Activated CD8-positive, alpha-beta T cell treated with anti-CD3 and anti-CD28 coated beads, Interleukin-2, amount 10 ng/mL, durations not matched to agents 7 days and 5 days (primary cell): ENCODE results near the gene MKNK1. TPM values are rescaled to one million over a fixed set of nuclear protein-coding genes. Genes with fewer than 3 reads are reported as not detected.

Source experiments
- ATAC-seq: fragments of 150-1000 bp; cut with Tn5 transposase; one replicate; pipeline ENCODE4 v1.10.0; 2021; ENCODE audit warnings: moderate library complexity
- CTCF ChIA-PET: fragments of 350-600 bp; sonication (Branson Sonifier 250); formaldehyde crosslinking; loops from one replicate; lab custom pipeline; 2021; ENCODE audit warnings: antibody characterized with exemption; lab: Charles Lee
- POLR2A ChIA-PET: fragments of 350-600 bp; sonication (Branson Sonifier 250); formaldehyde crosslinking; loops from one replicate; lab custom pipeline; 2021; ENCODE audit warnings: antibody characterized with exemption; lab: Charles Lee
- DNase-seq: peaks from one replicate; pipeline ENCODE4 v3.0.0-alpha.2; 2020
- H3K27ac Mint-ChIP-seq: one replicate; pipeline ENCODE4 v1.8.0; 2021; ENCODE audit warnings: mild to moderate bottlenecking, mixed read lengths
- H3K27me3 Mint-ChIP-seq: one replicate; pipeline ENCODE4 v1.8.0; 2021; ENCODE audit warnings: low read depth, mixed read lengths
- H3K36me3 Mint-ChIP-seq: one replicate; pipeline ENCODE4 v1.8.0; 2021; ENCODE audit warnings: low read depth, mixed read lengths
- H3K4me1 Mint-ChIP-seq: one replicate; pipeline ENCODE4 v1.8.0; 2021; ENCODE audit warnings: low read depth, mixed read lengths
- H3K4me3 Mint-ChIP-seq: one replicate; pipeline ENCODE4 v1.8.0; 2021; ENCODE audit warnings: mild to moderate bottlenecking, mixed read lengths
- H3K9me3 Mint-ChIP-seq: one replicate; pipeline ENCODE4 v1.8.0; 2022; ENCODE audit warnings: mixed read lengths; ENCODE audit not compliant: insufficient read depth
- total RNA-seq, 2 experiments: library from RNA; stranded (reverse); gene quantifications; one replicate each; pipeline ENCODE4 v1.2.3, GENCODE V29; 2021

The MKNK1 gene
- total RNA-seq, 2 experiments from 2014 or later = 68.9 to 72.3 TPM

GRCh38 chr1:46557403-46557802, 46.7 kb downstream of the MKNK1 start:
- POLR2A ChIA-PET = no interaction called here
- ATAC-seq (no peak), DNase-seq (no peak)
- Mint-ChIP-seq H3K4me1 (no peaks in the 10 kb centered on the region), H3K27me3 (no peaks in the 10 kb centered on the region), H3K36me3 (peaks cover 11% of the 10 kb centered on the region), H3K4me3 (no peak overlapping the region), H3K27ac (no peak overlapping the region), H3K9me3 (no peaks in the 10 kb centered on the region)
- CTCF ChIA-PET = no interaction called here

DNA sequence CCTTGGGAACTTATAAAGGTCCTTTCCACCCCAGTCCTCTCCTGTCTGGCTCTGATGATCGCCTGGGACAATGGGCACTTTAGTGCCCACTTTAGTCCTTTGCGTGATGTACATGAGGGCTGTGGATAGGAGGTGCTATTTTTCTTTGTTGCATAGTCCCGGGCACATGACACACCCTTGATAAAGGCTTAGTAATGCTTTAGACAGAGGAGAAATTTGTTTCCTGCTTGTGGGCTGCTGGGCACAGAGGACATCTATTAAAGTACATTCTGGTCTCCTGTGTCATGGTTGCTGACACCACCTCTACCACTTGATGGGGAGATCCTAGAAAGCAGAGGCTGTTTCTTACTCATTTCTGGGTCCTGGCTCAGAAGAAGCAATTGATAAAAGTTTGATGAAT, 47.2 kb downstream of the MKNK1 start:
- Mint-ChIP-seq H3K4me3 (no peak overlapping the region), H3K4me1 (no peaks in the 10 kb centered on the region), H3K9me3 (no peaks in the 10 kb centered on the region), H3K27me3 (no peaks in the 10 kb centered on the region), H3K27ac (no peak overlapping the region), H3K36me3 (peaks cover 9% of the 10 kb centered on the region)
- ChIA-PET CTCF (no interaction called here), POLR2A (no interaction called here)
- DNase-seq (no peak), ATAC-seq (no peak)

- no peaks in the 10 kb centered on the region for H3K27me3 Mint-ChIP-seq
- no peak for DNase-seq
- ChIA-PET CTCF (interaction anchor here (1.4 kb wide), 1 partner anchor 168 kb away, joined by 3 read pairs; no protein-coding TSS in a partner anchor), POLR2A (no interaction called here)
- H3K27ac Mint-ChIP-seq = peak overlapping the region; percentile 23
- no peak for ATAC-seq
- peaks cover 5% of the 10 kb centered on the region for H3K36me3 Mint-ChIP-seq
- no peak overlapping the region for H3K4me3 Mint-ChIP-seq
- H3K9me3 Mint-ChIP-seq = no peaks in the 10 kb centered on the region
- peaks cover 3% of the 10 kb centered on the region for H3K4me1 Mint-ChIP-seq
These were observed 48.0 kb downstream of the MKNK1 start for GRCh38 chr1:46555826-46556619.

DNA sequence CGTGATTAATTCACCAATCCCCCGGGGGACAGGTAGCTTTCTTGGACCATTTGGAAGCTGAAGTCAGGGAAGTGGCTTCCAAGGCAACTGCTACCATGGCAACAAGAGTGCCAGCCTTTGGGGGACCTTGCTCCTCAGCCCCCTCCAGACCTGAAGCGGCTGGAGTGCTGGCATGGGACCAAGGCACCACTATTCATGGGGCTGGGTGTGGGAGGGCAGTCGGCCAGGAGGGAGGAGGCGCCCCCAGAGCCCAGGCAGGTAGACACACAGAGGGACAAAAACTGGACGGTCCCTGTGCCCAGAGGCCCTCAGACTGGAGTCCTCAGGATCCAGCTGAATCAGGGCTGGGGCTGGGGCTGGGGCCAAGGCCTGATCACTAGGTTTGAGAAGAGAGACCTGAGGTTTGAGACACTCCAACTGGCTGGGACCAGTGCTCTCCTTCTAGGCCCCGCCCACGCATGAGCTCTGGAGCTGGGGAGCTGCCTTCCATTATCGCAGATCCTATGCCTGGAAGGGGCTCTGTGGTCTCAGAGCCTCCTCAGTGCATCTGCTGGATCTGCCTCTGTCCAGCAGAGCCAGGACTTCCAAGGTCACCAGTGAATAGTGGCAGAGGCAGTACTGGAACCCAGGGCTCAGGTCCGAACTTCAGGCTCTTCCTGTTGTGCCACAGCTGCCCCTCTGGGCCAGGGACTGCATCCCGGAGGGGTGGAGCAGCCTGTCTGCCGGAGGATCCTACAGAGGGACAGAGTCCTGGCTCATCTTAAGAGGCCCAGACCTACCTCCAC, 49.3 kb downstream of the MKNK1 start:
- peaks cover 14% of the 10 kb centered on the region for H3K4me1 Mint-ChIP-seq
- ChIA-PET CTCF (interaction anchor here (1.4 kb wide), 1 partner anchor 170 kb away, joined by 3 read pairs; no protein-coding TSS in a partner anchor), POLR2A (no interaction called here)
- no peaks in the 10 kb centered on the region for H3K27me3 Mint-ChIP-seq
- no peak overlapping the region for H3K4me3 Mint-ChIP-seq
- ATAC-seq (no peak), DNase-seq (no peak)
- H3K27ac Mint-ChIP-seq = peak overlapping the region; percentile 28
- H3K9me3 Mint-ChIP-seq = no peaks in the 10 kb centered on the region
- H3K36me3 Mint-ChIP-seq = no peaks in the 10 kb centered on the region

DNA sequence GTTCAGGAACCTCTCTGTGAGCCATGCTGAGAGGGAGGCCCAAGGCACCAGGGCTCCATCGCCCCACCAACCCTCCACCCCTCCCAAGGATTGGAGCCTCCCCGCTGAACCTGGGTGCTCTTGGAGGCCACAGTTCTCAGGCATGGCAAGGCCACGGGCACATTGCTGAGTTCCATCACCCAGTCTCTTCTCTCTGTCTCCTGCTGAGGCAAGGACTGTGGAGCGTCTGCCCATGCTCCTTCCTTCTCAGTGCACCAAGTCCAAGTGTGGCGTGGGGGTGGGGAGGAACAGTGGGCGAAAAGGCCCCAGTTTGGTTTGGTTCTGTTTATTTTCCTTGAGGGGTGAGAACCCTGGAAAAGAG, 49.9 kb downstream of the MKNK1 start:
- DNase-seq (no peak), ATAC-seq (no peak)
- Mint-ChIP-seq H3K9me3 (no peaks in the 10 kb centered on the region), H3K36me3 (no peaks in the 10 kb centered on the region), H3K27ac (peak overlapping the region; percentile 28), H3K4me3 (no peak overlapping the region), H3K4me1 (peaks cover 20% of the 10 kb centered on the region), H3K27me3 (no peaks in the 10 kb centered on the region)
- POLR2A ChIA-PET = no interaction called here
- CTCF ChIA-PET = no interaction called here

DNA sequence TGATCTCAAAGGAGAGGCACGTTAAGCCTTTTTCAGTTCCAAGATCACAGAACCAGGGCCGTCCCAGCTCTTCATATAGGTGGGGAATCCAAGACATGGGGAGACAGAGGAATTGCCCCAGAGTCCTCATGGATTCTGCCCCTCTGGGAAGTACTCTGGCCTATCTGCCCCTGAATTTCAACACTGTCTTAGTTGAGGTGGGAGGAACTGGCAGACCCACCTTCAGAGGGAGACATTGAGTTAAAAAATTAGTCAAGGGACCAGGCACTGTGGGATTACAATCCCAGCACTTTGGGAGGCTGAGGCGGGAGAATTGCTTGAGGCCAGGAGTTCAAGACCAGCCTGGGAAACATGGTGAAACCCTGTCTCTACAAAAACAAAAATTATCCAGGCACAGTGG, 50.6 kb downstream of the MKNK1 start:
- Mint-ChIP-seq H3K4me3 (no peak overlapping the region), H3K27me3 (no peaks in the 10 kb centered on the region), H3K4me1 (peaks cover 24% of the 10 kb centered on the region), H3K9me3 (no peaks in the 10 kb centered on the region), H3K36me3 (no peaks in the 10 kb centered on the region), H3K27ac (no peak overlapping the region)
- ChIA-PET CTCF (interaction anchor here (1.3 kb wide), 1 partner anchor 20 kb away, joined by 4 read pairs; no protein-coding TSS in a partner anchor), POLR2A (no interaction called here)
- no peak for DNase-seq
- no peak for ATAC-seq

DNA sequence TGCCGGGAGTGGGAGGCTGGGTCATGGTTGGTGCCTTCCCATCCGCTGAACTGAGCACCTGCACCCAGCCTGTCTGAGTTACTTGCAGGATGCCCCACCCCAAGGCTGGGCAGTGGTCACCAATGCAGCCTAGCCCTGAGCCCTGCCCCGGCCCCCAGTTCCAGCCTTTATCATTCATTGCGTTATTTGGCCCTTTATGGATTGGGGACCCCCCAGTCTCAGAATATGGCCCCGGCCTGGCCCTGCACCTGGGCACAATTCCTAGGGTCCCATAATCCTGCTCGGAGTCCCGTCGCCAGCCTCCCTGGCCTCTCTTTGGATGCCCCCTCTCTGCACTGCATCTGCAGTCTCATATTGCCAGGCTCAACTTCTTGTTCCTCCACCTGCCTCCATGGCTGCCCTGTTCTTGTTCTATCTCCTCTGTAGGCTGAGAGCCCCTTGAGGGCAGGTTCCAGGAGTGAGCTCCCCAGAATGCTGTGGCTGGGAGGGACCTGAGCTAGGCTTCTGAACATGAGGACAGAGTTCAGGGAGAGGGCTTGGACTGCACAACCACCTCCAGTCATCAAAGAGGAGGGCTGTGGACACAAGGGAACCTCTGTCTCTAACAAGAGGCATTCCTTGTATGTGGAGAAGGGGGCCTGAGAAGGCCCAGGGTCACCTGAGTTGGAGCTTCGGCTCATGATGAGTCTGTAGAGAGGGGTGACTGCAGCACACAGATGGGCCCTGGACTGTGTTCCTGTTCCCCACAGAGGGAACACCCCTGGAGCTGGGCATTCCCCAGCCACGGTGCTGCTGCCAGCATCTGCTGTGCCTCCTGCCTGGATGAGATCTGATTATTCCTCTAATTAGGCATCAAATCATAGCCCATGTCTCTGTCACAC, 51.5 kb downstream of the MKNK1 start:
- no peak for ATAC-seq

GRCh38 chr1:46551597-46552095, 52.4 kb downstream of the MKNK1 start, which contains the start of gene KNCN:
KNCN (minus strand) TSS chr1:46551647; CDS start chr1:46551215, 432 bp downstream.
- ATAC-seq (no peak), DNase-seq (no peak)
- Mint-ChIP-seq H3K27ac (peak within 1 kb of the TSS; percentile 34), H3K36me3 (no peaks in the 10 kb centered on the region), H3K4me3 (no peak within 1 kb of the TSS), H3K27me3 (peaks cover 2% of the 10 kb centered on the region), H3K4me1 (peaks cover 28% of the 10 kb centered on the region), H3K9me3 (no peaks in the 10 kb centered on the region)
- ChIA-PET POLR2A (no interaction called here), CTCF (interaction anchor here (0.8 to 1.5 kb wide), 2 partner anchors 105 to 174 kb away, joined by 3 to 4 read pairs; no protein-coding TSS in a partner anchor)

More for the DNA sequence above, 51.5 kb downstream of the MKNK1 start:
- H3K27ac Mint-ChIP-seq = no peak overlapping the region
- H3K27me3 Mint-ChIP-seq = no peaks in the 10 kb centered on the region
- H3K9me3 Mint-ChIP-seq = no peaks in the 10 kb centered on the region
- DNase-seq = no peak
- peaks cover 28% of the 10 kb centered on the region for H3K4me1 Mint-ChIP-seq
- H3K36me3 Mint-ChIP-seq = no peaks in the 10 kb centered on the region
- H3K4me3 Mint-ChIP-seq = no peak overlapping the region
- POLR2A ChIA-PET = no interaction called here
- CTCF ChIA-PET = interaction anchor here (0.8 to 1.3 kb wide), 2 partner anchors 19 to 173 kb away, joined by 3 to 4 read pairs; no protein-coding TSS in a partner anchor

- Mint-ChIP-seq H3K27ac (peak overlapping the region; percentile 34), H3K36me3 (no peaks in the 10 kb centered on the region), H3K4me3 (no peak overlapping the region), H3K4me1 (peaks cover 32% of the 10 kb centered on the region), H3K27me3 (peaks cover 8% of the 10 kb centered on the region), H3K9me3 (no peaks in the 10 kb centered on the region)
- CTCF ChIA-PET = interaction anchor here (1.5 kb wide), 1 partner anchor 104 kb away, joined by 4 read pairs; no protein-coding TSS in a partner anchor
- no peak for ATAC-seq
- POLR2A ChIA-PET = no interaction called here
- DNase-seq = no peak
These were observed 53.3 kb downstream of the MKNK1 start for GRCh38 chr1:46550751-46551231.

DNA sequence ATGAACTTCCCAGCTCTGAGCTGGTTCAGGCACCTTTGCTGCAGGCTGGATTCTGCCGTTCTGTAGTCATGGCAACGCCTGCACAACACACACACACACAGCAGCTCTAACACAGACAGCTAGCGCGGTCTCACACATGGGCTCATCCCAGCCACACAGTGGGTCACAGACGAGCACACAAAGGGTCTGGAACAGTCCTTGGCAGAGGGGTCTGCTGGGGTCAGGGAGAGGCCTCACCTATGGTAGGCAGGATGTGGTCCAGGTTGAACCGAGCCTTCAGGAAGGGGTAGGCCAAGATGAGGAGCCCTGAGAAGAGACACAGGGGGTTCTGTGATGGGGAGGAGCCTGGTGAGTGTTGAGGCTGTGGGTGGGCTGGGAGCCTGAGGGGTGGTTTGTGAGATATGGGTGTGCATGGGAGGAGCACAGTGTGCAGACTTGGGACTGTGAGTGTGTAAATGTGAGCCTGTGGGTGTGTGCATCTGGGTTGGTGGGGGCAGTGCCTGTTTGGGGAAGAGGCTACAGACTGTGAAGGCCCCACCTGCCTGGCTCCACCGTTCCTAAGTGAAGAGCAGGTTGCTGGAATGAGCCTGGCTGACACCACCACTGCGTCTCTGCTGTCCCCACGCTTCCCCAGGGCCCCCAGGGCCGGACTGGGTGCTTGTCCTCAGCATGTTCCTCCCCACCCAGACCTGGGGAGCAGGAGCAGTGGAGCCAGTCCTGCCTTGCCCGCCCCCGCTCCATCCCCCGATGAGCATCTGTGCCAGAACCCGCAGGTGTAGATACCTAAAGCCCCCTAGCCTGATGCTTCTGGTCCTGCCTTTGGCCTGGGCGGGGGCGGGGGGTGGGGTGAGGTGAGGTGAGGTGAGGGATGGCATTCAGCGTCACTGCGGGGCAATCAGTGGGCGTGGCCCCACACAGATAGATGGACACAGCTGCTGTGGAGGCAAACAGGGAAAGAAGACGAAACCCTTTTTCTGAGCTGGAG, 54.1 kb downstream of the MKNK1 start:
- peak overlapping the region; percentile 2 for H3K4me3 Mint-ChIP-seq
- DNase-seq = peak; percentile 87
- H3K27me3 Mint-ChIP-seq = peaks cover 16% of the 10 kb centered on the region
- H3K4me1 Mint-ChIP-seq = peaks cover 36% of the 10 kb centered on the region
- POLR2A ChIA-PET = interaction anchor here (2.2 kb wide), 1 partner anchor 54 kb away, joined by 9 read pairs; the partner anchor contains the start of gene MKNK1
- H3K9me3 Mint-ChIP-seq = no peaks in the 10 kb centered on the region
- ATAC-seq = peak; percentile 94
- peak overlapping the region; percentile 87 for H3K27ac Mint-ChIP-seq
- no peaks in the 10 kb centered on the region for H3K36me3 Mint-ChIP-seq
- CTCF ChIA-PET = interaction anchor here (0.8 to 2.1 kb wide), 10 partner anchors 14 to 175 kb away, joined by 3 to 8 read pairs (median 5); no protein-coding TSS in a partner anchor
